HUES6 (cell line): Measurements from ENCODE around the gene LMO7.
"Not testable (repeated sequence)": the region's sequence is repeated elsewhere in the genome, so short reads cannot be mapped to it uniquely, and the experiment has no call there.

Source experiments
- H3K27ac ChIP-seq: 2 replicates; pipeline ENCODE4 v1.7.0; 2013; ENCODE audit warnings: low read depth, mild to moderate bottlenecking, low read length, inconsistent platforms
- H3K27me3 ChIP-seq: 2 replicates; pipeline ENCODE4 v1.6.1; 2013; ENCODE audit warnings: low read length; ENCODE audit not compliant: control insufficient read depth, insufficient read depth
- H3K36me3 ChIP-seq: 2 replicates; pipeline ENCODE4 v1.6.1; 2013; ENCODE audit warnings: low read length; ENCODE audit not compliant: control insufficient read depth, insufficient read depth
- H3K4me1 ChIP-seq: 2 replicates; pipeline ENCODE4 v1.6.1; 2013; ENCODE audit warnings: low read length; ENCODE audit not compliant: control insufficient read depth, insufficient read depth
- H3K4me3 ChIP-seq: 2 replicates; pipeline ENCODE4 v1.5.1; 2013; ENCODE audit warnings: low read depth, low read length
- H3K9ac ChIP-seq: one replicate; pipeline ENCODE4 v1.6.1; 2013; ENCODE audit warnings: mild to moderate bottlenecking, low read length
- H3K9me3 ChIP-seq: 2 replicates; pipeline ENCODE4 v1.6.1; 2013; ENCODE audit warnings: low read depth, low read length; ENCODE audit not compliant: control insufficient read depth, insufficient read depth

Gene LMO7

GRCh38 chr13:75695908-75696307 is 59.8 kb downstream of the LMO7 start:
- not testable (repeated sequence) for H3K27ac ChIP-seq, H3K27me3 ChIP-seq, H3K9ac ChIP-seq, H3K4me1 ChIP-seq, H3K36me3 ChIP-seq, H3K4me3 ChIP-seq
- peaks cover 19% of the 10 kb centered on the region for H3K9me3 ChIP-seq

- Histone ChIP-seq H3K27me3 (no peaks in the 10 kb centered on the region), H3K36me3 (0 out of 2 replicates have a peak, but pooled peaks cover 7% of the 10 kb centered on the region), H3K4me1 (no peaks in the 10 kb centered on the region), H3K4me3 (no peak overlapping the region), H3K27ac (no peak overlapping the region), H3K9ac (no peak overlapping the region), H3K9me3 (peaks cover 24% of the 10 kb centered on the region)
These were observed 62.9 kb downstream of the LMO7 start for GRCh38 chr13:75699062-75699461.

DNA sequence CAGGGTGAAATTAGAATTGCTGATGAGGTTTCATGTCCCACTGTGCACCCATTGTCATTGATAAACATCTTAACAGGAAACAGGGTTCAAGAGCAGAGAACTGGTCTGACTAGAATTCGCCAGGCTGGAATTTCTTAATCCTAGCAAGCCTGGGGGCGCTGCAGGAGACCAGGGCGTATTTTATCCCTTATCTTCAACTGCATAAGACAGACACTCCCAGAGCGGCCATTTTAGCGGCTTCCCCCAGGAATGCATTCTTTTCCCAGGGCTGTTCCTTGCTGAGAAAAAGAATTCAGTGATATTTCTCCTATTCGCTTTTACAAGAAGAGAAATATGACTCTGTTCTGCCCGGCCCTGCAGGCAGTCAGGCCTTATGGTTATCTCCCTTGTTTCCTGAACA is 63.6 kb downstream of the LMO7 start:
- H3K9ac ChIP-seq, H3K4me3 ChIP-seq, H3K27ac ChIP-seq, H3K36me3 ChIP-seq, H3K4me1 ChIP-seq, H3K27me3 ChIP-seq: not testable (repeated sequence)
- H3K9me3 ChIP-seq, result peaks cover 24% of the 10 kb centered on the region

GRCh38 chr13:75700552-75700951 is 64.4 kb downstream of the LMO7 start:
- peaks cover 6% of the 10 kb centered on the region; the same call in 1 of the 2 replicates for H3K4me1 ChIP-seq
- no peak overlapping the region for H3K9ac ChIP-seq
- no peak overlapping the region for H3K27ac ChIP-seq
- no peaks in the 10 kb centered on the region for H3K27me3 ChIP-seq
- H3K4me3 ChIP-seq, result no peak overlapping the region
- H3K36me3 ChIP-seq, result 0 out of 2 replicates have a peak, but pooled peaks cover 7% of the 10 kb centered on the region
- peaks cover 24% of the 10 kb centered on the region for H3K9me3 ChIP-seq

DNA sequence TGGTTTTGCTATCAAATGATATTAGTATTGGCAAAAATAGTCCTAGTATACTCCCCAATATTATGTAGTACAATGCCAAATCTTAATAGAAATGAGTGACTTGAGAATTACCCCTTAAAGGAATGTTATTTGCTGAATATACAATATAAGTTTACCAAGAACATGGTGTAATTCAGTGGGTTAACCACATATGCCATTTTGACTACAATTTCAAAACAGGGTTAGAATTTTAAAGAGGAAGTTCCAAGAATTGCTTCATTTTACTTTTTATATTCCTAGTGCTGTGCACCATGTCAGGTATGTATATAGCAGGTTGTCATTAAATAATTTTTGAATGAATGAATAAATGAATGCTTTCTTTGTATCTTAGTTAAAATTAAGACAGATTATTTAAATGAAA is 66.3 kb downstream of the LMO7 start:
- H3K27me3 ChIP-seq, result no peaks in the 10 kb centered on the region
- H3K9ac ChIP-seq, result no peak overlapping the region
- H3K36me3 ChIP-seq, result 0 out of 2 replicates have a peak, but pooled peaks cover 7% of the 10 kb centered on the region
- no peak overlapping the region for H3K4me3 ChIP-seq
- peaks cover 6% of the 10 kb centered on the region; the same call in 1 of the 2 replicates for H3K4me1 ChIP-seq
- peaks cover 24% of the 10 kb centered on the region for H3K9me3 ChIP-seq
- no peak overlapping the region for H3K27ac ChIP-seq

DNA sequence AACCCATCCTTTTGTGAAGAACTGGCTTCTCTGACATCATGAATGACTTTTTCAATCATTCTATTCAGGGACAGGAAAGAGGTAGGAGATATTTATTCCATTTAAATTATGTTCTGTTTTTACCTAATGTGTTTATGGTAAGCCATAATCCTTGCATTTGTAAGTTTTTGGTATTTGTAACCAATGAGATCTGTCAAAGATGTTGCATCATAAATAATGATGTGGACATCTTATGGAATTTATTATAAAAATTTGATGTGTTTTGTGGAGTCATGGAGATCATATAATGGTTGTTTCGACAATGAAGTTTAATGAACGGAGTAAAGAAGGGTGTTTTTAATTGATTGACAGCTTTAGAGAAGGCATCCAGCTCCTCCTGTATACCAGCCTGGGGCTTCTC is 67.6 kb downstream of the LMO7 start:
- H3K27ac ChIP-seq, result no peak overlapping the region
- peaks cover 21% of the 10 kb centered on the region for H3K9me3 ChIP-seq
- peaks cover 6% of the 10 kb centered on the region; the same call in 1 of the 2 replicates for H3K4me1 ChIP-seq
- no peak overlapping the region for H3K9ac ChIP-seq
- no peaks in the 10 kb centered on the region for H3K27me3 ChIP-seq
- no peak overlapping the region for H3K4me3 ChIP-seq
- H3K36me3 ChIP-seq, result 0 out of 2 replicates have a peak, but pooled peaks cover 7% of the 10 kb centered on the region

- no peak overlapping the region for H3K4me3 ChIP-seq
- no peaks in the 10 kb centered on the region for H3K27me3 ChIP-seq
- H3K27ac ChIP-seq, result no peak overlapping the region
These were observed 68.2 kb downstream of the LMO7 start for GRCh38 chr13:75704194-75704926.

GRCh38 chr13:75704927-75705288 is 68.8 kb downstream of the LMO7 start:
- H3K27ac ChIP-seq, result no peak overlapping the region

More at GRCh38 chr13:75704194-75704926, 68.2 kb downstream of the LMO7 start:
- Histone ChIP-seq H3K9me3 (peaks cover 17% of the 10 kb centered on the region), H3K4me1 (peaks cover 6% of the 10 kb centered on the region; the same call in 1 of the 2 replicates), H3K36me3 (0 out of 2 replicates have a peak, but pooled peaks cover 5% of the 10 kb centered on the region), H3K9ac (no peak overlapping the region)

GRCh38 chr13:75705395-75705794 is 69.3 kb downstream of the LMO7 start:
- H3K4me1 ChIP-seq, result peaks cover 6% of the 10 kb centered on the region; the same call in 1 of the 2 replicates
- H3K27me3 ChIP-seq, result no peaks in the 10 kb centered on the region
- H3K4me3 ChIP-seq, result no peak overlapping the region
- H3K27ac ChIP-seq, result no peak overlapping the region
- 0 out of 2 replicates have a peak, but pooled peaks cover 5% of the 10 kb centered on the region for H3K36me3 ChIP-seq
- peaks cover 9% of the 10 kb centered on the region for H3K9me3 ChIP-seq
- H3K9ac ChIP-seq, result no peak overlapping the region

More at GRCh38 chr13:75704927-75705288, 68.8 kb downstream of the LMO7 start:
- Histone ChIP-seq H3K4me1 (peaks cover 6% of the 10 kb centered on the region; the same call in 1 of the 2 replicates), H3K9me3 (peaks cover 12% of the 10 kb centered on the region), H3K36me3 (0 out of 2 replicates have a peak, but pooled peaks cover 5% of the 10 kb centered on the region), H3K27me3 (no peaks in the 10 kb centered on the region), H3K9ac (no peak overlapping the region), H3K4me3 (no peak overlapping the region)

DNA sequence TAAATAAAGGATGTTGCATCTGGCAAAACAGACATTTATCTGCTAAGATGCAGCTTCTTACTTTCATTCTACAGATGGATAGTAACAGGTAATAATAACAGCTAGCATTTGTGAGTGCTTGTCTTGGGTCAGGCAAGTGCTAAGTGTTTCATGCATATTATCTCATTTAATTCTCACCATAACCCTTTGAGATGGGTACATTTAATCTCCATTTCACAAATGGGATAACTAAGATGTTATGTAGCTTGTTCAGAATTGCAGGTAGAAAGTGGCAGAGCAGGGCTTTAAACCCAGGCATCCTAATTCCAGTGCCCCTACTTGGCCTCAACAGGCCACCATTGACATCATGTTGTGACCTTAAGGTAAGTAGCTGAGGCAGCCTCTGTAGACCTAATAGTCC is 69.8 kb downstream of the LMO7 start:
- peaks cover 5% of the 10 kb centered on the region for H3K9me3 ChIP-seq
- no peak overlapping the region for H3K9ac ChIP-seq
- no peak overlapping the region for H3K27ac ChIP-seq
- H3K4me1 ChIP-seq, result peaks cover 6% of the 10 kb centered on the region; the same call in 1 of the 2 replicates
- H3K4me3 ChIP-seq, result no peak overlapping the region
- no peaks in the 10 kb centered on the region for H3K27me3 ChIP-seq
- H3K36me3 ChIP-seq, result 0 out of 2 replicates have a peak, but pooled peaks cover 3% of the 10 kb centered on the region

GRCh38 chr13:75713852-75714251 is 77.7 kb downstream of the LMO7 start:
- H3K9me3 ChIP-seq, result 0 out of 2 replicates have a peak, but pooled peaks cover 4% of the 10 kb centered on the region
- H3K36me3 ChIP-seq, result no peaks in the 10 kb centered on the region
- 0 out of 2 replicates have a peak, but pooled peaks cover 4% of the 10 kb centered on the region for H3K4me1 ChIP-seq
- no peak overlapping the region for H3K4me3 ChIP-seq
- no peak overlapping the region for H3K27ac ChIP-seq
- H3K9ac ChIP-seq, result no peak overlapping the region
- H3K27me3 ChIP-seq, result no peaks in the 10 kb centered on the region
